Measurements from ENCODE around the gene STK17A.

The STK17A gene

DNA sequence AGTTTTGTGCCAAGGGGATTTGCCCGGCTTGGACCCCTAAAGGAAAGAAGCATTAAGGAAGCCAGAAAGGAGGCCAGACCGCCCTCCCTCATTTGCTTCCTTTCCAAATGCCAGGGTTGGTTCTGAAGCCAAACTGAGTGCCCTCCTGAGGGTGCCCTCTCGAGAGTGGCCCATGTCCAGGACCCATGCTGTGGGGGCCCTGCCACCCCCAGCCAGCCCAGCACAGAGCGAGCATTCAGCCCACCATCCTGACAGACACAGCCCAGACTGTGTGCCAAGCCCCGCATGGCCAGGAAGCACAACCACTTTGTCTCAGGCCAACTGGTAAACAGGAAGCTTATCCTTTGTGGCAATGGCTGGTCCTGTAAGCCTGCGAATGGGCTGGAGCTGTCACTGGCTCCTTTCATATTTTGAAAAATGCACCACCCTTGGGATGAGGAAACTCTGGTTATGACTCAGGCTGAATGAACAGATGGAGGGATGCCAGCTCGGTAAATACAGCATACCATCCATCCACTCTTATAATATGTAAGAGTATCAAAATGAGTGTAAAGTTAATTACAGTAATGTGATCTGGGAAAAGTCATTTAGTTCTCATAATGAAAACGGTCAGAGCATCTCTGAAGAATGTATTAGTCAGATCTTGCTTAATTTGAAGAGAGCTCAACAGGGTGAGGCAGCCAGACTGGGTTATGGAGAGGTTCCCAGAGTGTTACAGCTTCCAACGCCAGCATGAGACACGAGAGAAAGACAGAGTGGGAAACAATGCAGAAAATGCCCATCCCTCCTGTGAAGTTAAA is 65.0 kb downstream of the STK17A start:
- DNase-seq (ENCODE audit: extremely low spot score), result no peak
- ChIA-PET CTCF (interaction anchor here (0.6 kb wide), 1 partner anchor 106 kb away, joined by 7 read pairs; no protein-coding TSS in a partner anchor), POLR2A (no interaction called here)
- TF ChIP-seq SP1 (IDR thresholded peaks at IDR 0.05) (no peak), TARDBP (IDR thresholded peaks at IDR 0.05) (no peak), HDGF (IDR thresholded peaks at IDR 0.05; ENCODE audit: borderline replicate concordance) (no peak)

DNA sequence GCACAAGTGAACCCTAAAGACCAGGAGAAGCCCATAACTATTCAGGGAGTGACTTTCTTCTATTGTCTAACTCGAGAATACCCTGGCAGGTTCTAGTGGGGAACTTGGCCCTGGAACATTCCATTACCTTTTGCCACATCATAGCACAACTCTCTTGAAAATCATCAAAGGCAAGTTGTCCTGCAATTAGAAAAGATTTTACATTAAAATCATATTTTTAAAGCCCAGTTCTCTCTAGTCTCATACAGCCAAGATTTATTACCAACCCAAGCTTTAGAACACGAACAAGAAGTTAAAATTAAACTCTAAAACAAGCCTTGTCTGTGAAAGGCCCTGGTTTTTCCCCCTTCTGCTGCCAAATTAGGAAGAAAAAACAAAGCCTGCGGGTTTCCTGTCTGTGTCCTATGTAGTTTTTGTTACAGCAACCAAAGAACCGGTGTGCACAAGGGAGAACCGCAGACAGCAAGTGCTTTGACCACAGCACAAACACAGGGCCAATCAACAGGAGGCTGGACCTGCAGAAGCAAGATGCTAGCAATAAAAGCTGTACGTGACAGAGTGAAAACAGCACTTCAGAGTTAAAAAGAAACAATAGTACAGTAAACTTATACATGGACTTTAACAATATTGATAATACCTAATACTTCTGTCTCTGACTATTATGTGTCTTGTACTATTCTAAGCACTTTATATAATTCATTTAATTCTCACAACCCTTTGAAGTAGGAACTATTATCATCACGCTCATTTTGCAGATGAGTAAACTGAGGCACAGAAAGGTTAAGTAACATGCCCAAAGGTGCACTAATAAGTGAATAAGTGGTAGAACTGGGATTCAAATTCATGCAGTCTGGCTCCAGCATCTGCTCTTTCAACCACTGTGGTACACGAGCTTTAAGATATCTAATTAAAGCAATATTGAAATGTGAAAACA is 65.8 kb downstream of the STK17A start:
- DNase-seq (ENCODE audit: extremely low spot score), result no peak
- ChIA-PET POLR2A (no interaction called here), CTCF (interaction anchor here (0.6 kb wide), 1 partner anchor 105 kb away, joined by 7 read pairs; no protein-coding TSS in a partner anchor)
- TF ChIP-seq HDGF (IDR thresholded peaks at IDR 0.05; ENCODE audit: borderline replicate concordance), result no peak
- TF ChIP-seq TARDBP (IDR thresholded peaks at IDR 0.05), result no peak
- no peak for TF ChIP-seq FOXA1 (IDR thresholded peaks at IDR 0.05)
- TF ChIP-seq ELF4 (IDR thresholded peaks at IDR 0.05), result no peak
- no peak for TF ChIP-seq SUZ12 (IDR thresholded peaks at IDR 0.05)
- TF ChIP-seq ZNF384 (IDR thresholded peaks at IDR 0.05), result no peak
- TF ChIP-seq LEF1 (IDR thresholded peaks at IDR 0.05; ENCODE audit: borderline replicate concordance), result no peak
- TF ChIP-seq FOXM1 (IDR thresholded peaks at IDR 0.05; ENCODE audit: borderline replicate concordance), result no peak
- TF ChIP-seq L3MBTL2 (conservative IDR thresholded peaks at IDR 0.05), result no peak
- TF ChIP-seq, protein P1, sequence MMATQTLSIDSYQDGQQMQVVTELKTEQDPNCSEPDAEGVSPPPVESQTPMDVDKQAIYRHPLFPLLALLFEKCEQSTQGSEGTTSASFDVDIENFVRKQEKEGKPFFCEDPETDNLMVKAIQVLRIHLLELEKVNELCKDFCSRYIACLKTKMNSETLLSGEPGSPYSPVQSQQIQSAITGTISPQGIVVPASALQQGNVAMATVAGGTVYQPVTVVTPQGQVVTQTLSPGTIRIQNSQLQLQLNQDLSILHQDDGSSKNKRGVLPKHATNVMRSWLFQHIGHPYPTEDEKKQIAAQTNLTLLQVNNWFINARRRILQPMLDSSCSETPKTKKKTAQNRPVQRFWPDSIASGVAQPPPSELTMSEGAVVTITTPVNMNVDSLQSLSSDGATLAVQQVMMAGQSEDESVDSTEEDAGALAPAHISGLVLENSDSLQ (IDR thresholded peaks at IDR 0.05), result no peak
- TF ChIP-seq BHLHE40 (IDR thresholded peaks at IDR 0.05; ENCODE audit: borderline replicate concordance), result no peak
- TF ChIP-seq ARNT (IDR thresholded peaks at IDR 0.05), result no peak
- TF ChIP-seq NFRKB (IDR thresholded peaks at IDR 0.05), result no peak
- TF ChIP-seq FOXK2 (IDR thresholded peaks at IDR 0.05), result no peak
- TF ChIP-seq SP1 (IDR thresholded peaks at IDR 0.05), result no peak
- TF ChIP-seq CTBP1 (IDR thresholded peaks at IDR 0.05; ENCODE audit: borderline replicate concordance), result no peak

DNA sequence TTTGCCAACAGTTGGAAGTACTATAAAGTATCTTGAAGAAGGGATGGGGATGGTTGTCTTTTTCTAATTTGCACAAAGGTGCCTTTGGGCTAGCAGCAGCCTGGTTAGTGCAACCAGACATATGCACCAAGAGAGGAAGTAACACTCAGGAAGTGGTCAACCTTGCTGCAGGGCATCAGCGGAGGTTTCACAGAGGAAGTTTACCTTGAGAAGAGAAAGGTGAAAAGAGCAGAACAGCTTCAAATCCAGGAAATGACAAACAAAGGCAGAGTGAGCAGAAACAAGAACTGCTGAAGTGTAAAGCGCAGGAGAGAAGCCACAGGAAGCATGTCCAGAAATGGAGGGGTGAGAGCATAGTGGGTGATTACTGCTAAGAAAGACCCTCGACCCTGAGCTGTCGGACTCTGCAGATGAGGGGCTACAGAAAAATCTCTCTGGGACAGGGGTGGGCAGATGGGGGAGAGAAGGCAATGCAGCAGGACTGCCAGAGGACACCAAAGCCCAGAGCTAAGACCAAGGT is 66.9 kb downstream of the STK17A start:
- TF ChIP-seq FOXM1 (IDR thresholded peaks at IDR 0.05; ENCODE audit: borderline replicate concordance) (no peak), ELF4 (IDR thresholded peaks at IDR 0.05) (no peak), L3MBTL2 (conservative IDR thresholded peaks at IDR 0.05) (no peak)
- no peak for DNase-seq (ENCODE audit: extremely low spot score)
- CTCF ChIA-PET, result no interaction called here
- POLR2A ChIA-PET, result no interaction called here

DNA sequence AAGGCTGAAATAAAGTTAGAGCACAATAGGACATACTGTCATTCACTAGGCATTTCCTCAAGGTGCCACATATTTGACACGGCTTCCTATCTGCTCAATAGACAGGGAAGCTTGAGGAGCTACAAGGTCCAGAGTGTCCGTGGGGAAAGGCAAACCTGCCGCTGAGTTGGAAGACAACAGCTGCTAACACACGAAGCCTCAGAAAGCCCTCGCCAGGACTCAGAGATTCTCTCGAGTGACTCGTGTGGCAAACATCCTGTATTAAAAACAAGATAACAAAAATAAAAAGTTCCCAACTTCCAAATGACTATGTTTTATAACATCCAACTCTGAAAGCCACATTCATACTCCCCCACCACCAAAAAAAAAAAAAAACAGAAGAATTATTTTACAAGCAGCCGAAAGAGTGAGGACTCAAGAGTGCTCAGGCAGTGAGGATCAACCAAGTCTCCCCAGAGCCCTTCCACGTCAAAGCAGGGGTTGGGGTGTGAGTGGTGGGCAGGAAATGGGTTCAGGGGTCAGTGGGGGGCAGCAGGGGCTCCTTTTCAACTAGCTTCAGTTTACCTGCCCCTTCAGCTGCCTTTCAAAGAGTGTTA is 67.6 kb downstream of the STK17A start:
- no peak for TF ChIP-seq SUZ12 (IDR thresholded peaks at IDR 0.05)
- TF ChIP-seq FOXM1 (IDR thresholded peaks at IDR 0.05; ENCODE audit: borderline replicate concordance), result no peak
- TF ChIP-seq NFRKB (IDR thresholded peaks at IDR 0.05), result no peak
- TF ChIP-seq, protein P1 (IDR thresholded peaks at IDR 0.05), result no peak
- TF ChIP-seq SP1 (IDR thresholded peaks at IDR 0.05), result no peak
- no peak for TF ChIP-seq FOXA1 (IDR thresholded peaks at IDR 0.05)
- no peak for TF ChIP-seq FOXK2 (IDR thresholded peaks at IDR 0.05)
- no peak for TF ChIP-seq CTBP1 (IDR thresholded peaks at IDR 0.05; ENCODE audit: borderline replicate concordance)
- no peak for TF ChIP-seq BHLHE40 (IDR thresholded peaks at IDR 0.05; ENCODE audit: borderline replicate concordance)
- TF ChIP-seq LEF1 (IDR thresholded peaks at IDR 0.05; ENCODE audit: borderline replicate concordance), result no peak
- TF ChIP-seq HDGF (IDR thresholded peaks at IDR 0.05; ENCODE audit: borderline replicate concordance), result no peak
- TF ChIP-seq TARDBP (IDR thresholded peaks at IDR 0.05), result no peak
- TF ChIP-seq ZNF384 (IDR thresholded peaks at IDR 0.05), result no peak
- TF ChIP-seq ARNT (IDR thresholded peaks at IDR 0.05), result no peak
- no peak for TF ChIP-seq ELF4 (IDR thresholded peaks at IDR 0.05)
- TF ChIP-seq L3MBTL2 (conservative IDR thresholded peaks at IDR 0.05), result no peak
- ChIA-PET CTCF (no interaction called here), POLR2A (no interaction called here)
- DNase-seq (ENCODE audit: extremely low spot score), result no peak

DNA sequence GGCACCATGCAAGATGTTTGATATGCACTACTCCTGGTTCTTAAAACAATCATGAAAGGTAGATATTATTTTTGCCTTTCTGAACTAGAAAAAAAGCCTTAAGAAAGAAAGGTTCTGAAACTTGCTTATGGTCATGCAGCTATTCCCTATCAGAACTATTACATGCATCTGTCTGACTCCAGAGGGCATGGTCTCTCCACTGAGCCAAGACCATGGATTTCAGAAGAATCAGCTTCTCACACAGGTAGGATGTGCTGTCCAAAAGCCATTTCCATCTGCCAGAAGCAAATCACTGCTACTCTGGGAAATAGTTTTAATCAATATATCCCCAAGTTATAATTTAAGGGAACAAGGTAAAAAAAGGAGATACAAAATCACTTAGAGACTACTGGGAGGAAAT is 69.5 kb downstream of the STK17A start:
- CTCF ChIA-PET, result no interaction called here
- no peak for DNase-seq (ENCODE audit: extremely low spot score)
- TF ChIP-seq, protein P1 (IDR thresholded peaks at IDR 0.05), result no peak
- TF ChIP-seq CTBP1 (IDR thresholded peaks at IDR 0.05; ENCODE audit: borderline replicate concordance) (no peak), FOXK2 (IDR thresholded peaks at IDR 0.05) (no peak), ELF4 (IDR thresholded peaks at IDR 0.05) (no peak), TARDBP (IDR thresholded peaks at IDR 0.05) (no peak), L3MBTL2 (conservative IDR thresholded peaks at IDR 0.05) (no peak), SP1 (IDR thresholded peaks at IDR 0.05) (no peak), HDGF (IDR thresholded peaks at IDR 0.05; ENCODE audit: borderline replicate concordance) (no peak), FOXM1 (IDR thresholded peaks at IDR 0.05; ENCODE audit: borderline replicate concordance) (no peak), NFRKB (IDR thresholded peaks at IDR 0.05) (no peak), ARNT (IDR thresholded peaks at IDR 0.05) (no peak), LEF1 (IDR thresholded peaks at IDR 0.05; ENCODE audit: borderline replicate concordance) (no peak), BHLHE40 (IDR thresholded peaks at IDR 0.05; ENCODE audit: borderline replicate concordance) (no peak)
- POLR2A ChIA-PET, result no interaction called here

Data from HEK293T (cell line).